Type B pancreatic cell (in vitro differentiated cells): Measurements from ENCODE around the gene FFAR3. TPM values are rescaled to one million over a fixed set of nuclear protein-coding genes. Genes with fewer than 3 reads are reported as not detected.
A peak's percentile ranks its signal among the peaks of the same experiment; 100 is the strongest.

Source experiments
- DNase-seq: peaks from one replicate; pipeline ENCODE4 v3.0.0; 2021; ENCODE audit warnings: mixed read lengths; ENCODE audit not compliant: unreplicated experiment; ENCODE audit errors: extremely low spot score
- H3K27ac Mint-ChIP-seq: 2 replicates; pipeline ENCODE4 v1.8.0; 2021; ENCODE audit warnings: mild to moderate bottlenecking, mixed read lengths
- H3K27me3 Mint-ChIP-seq: 2 replicates; pipeline ENCODE4 v1.8.0; 2021; ENCODE audit warnings: mixed read lengths
- H3K36me3 Mint-ChIP-seq: 2 replicates; pipeline ENCODE4 v1.8.0; 2021; ENCODE audit warnings: mixed read lengths
- H3K4me1 Mint-ChIP-seq: one replicate; pipeline ENCODE4 v1.8.0; 2021; ENCODE audit warnings: mixed read lengths; ENCODE audit not compliant: unreplicated experiment
- H3K4me3 Mint-ChIP-seq: 2 replicates; pipeline ENCODE4 v1.8.0; 2021; ENCODE audit warnings: mild to moderate bottlenecking, mixed read lengths
- H3K9me3 Mint-ChIP-seq: 2 replicates; pipeline ENCODE4 v1.8.0; 2021; ENCODE audit warnings: mixed read lengths
- total RNA-seq: library from RNA; stranded (reverse); gene quantifications from 2 replicates; pipeline ENCODE4 v1.2.1, GENCODE V29; 2021; ENCODE audit warnings: low replicate concordance
- TF ChIP-seq, protein P1 (sequence below): fragments of 200-600 bp; sonication (generic); conservative IDR thresholded peaks from 2 replicates; pipeline ENCODE4 v1.5.0; 2021; ENCODE audit warnings: antibody characterized with exemption, mild to moderate bottlenecking

FFAR3 gene
- total RNA-seq, 1 donor from 2014 or later = 0.34 TPM

DNA sequence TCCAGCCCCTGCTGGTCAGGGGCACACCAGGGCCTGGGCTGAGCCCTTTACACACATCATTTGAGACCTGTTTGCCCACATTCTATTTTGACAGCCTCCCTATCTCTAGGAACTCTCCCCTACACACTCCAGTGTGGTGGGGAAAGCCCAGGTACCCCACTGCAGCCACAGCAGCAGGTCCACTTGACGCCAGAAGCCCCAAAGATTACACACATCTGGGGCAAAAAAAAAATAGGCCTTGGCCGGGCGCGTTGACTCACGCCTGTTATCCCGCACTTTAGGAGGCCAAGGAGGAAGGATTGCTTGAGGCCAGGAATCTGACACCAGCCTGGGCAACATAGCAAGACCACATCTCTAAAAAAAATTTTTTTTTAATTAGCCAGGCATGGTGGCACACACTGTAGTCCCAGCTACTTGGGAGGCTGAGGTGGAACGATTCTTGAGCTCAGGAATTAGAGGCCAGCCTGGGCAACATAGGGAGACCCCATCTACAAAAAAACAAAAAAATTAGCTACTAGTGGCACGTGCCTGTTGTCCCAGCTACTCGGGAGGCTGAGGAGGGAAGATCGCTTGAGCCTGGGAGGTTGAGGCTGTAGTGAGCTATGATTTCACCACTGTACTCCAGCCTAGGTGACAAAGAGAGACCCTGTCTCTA, 47.3 kb upstream of the FFAR3 start:
- no peak for DNase-seq
- Mint-ChIP-seq H3K36me3 (no peaks in the 10 kb centered on the region), H3K27me3 (no peaks in the 10 kb centered on the region), H3K27ac (peak overlapping the region; percentile 48), H3K9me3 (no peaks in the 10 kb centered on the region), H3K4me3 (no peak overlapping the region), H3K4me1 (peaks cover 25% of the 10 kb centered on the region)
- TF ChIP-seq, protein P1, sequence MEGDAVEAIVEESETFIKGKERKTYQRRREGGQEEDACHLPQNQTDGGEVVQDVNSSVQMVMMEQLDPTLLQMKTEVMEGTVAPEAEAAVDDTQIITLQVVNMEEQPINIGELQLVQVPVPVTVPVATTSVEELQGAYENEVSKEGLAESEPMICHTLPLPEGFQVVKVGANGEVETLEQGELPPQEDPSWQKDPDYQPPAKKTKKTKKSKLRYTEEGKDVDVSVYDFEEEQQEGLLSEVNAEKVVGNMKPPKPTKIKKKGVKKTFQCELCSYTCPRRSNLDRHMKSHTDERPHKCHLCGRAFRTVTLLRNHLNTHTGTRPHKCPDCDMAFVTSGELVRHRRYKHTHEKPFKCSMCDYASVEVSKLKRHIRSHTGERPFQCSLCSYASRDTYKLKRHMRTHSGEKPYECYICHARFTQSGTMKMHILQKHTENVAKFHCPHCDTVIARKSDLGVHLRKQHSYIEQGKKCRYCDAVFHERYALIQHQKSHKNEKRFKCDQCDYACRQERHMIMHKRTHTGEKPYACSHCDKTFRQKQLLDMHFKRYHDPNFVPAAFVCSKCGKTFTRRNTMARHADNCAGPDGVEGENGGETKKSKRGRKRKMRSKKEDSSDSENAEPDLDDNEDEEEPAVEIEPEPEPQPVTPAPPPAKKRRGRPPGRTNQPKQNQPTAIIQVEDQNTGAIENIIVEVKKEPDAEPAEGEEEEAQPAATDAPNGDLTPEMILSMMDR = no peak

GRCh38 chr19:35311901-35312665, 46.2 kb upstream of the FFAR3 start:
- Mint-ChIP-seq H3K27me3 (no peaks in the 10 kb centered on the region), H3K27ac (no peak overlapping the region), H3K36me3 (no peaks in the 10 kb centered on the region), H3K9me3 (no peaks in the 10 kb centered on the region), H3K4me1 (peaks cover 25% of the 10 kb centered on the region), H3K4me3 (no peak overlapping the region)
- no peak for DNase-seq
- TF ChIP-seq, protein P1 = no peak

- H3K27me3 Mint-ChIP-seq = no peaks in the 10 kb centered on the region
- DNase-seq = no peak
- no peaks in the 10 kb centered on the region for H3K9me3 Mint-ChIP-seq
- H3K4me3 Mint-ChIP-seq = no peak overlapping the region
- TF ChIP-seq, protein P1 = no peak
- H3K27ac Mint-ChIP-seq = no peak overlapping the region
- peaks cover 21% of the 10 kb centered on the region for H3K4me1 Mint-ChIP-seq
- H3K36me3 Mint-ChIP-seq = no peaks in the 10 kb centered on the region
Observed at GRCh38 chr19:35313587-35313986, 44.7 kb upstream of the FFAR3 start.

DNA sequence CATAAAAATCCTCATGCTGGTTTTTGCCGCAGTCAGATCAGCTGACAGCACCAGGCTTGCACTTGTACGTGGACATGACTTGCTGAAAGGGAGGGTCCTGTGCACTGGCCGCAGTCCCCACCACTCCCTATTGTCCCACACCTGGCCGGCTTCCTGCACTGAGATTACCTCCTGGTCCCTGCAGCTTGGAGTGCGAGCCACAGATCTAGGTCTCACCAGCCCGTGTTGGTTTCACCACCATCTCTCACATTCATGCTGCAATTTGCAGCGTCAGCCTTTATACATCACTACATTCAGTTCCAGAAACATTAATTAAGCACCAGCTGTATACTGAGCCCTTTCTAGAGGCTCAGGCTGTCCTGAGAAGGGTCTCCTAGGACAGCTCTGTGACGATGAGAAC, 44.2 kb upstream of the FFAR3 start:
- Mint-ChIP-seq H3K9me3 (no peaks in the 10 kb centered on the region), H3K4me1 (peaks cover 21% of the 10 kb centered on the region), H3K4me3 (no peak overlapping the region), H3K27me3 (no peaks in the 10 kb centered on the region), H3K27ac (peak overlapping the region; percentile 26), H3K36me3 (no peaks in the 10 kb centered on the region)
- DNase-seq = no peak
- TF ChIP-seq, protein P1 = no peak

DNA sequence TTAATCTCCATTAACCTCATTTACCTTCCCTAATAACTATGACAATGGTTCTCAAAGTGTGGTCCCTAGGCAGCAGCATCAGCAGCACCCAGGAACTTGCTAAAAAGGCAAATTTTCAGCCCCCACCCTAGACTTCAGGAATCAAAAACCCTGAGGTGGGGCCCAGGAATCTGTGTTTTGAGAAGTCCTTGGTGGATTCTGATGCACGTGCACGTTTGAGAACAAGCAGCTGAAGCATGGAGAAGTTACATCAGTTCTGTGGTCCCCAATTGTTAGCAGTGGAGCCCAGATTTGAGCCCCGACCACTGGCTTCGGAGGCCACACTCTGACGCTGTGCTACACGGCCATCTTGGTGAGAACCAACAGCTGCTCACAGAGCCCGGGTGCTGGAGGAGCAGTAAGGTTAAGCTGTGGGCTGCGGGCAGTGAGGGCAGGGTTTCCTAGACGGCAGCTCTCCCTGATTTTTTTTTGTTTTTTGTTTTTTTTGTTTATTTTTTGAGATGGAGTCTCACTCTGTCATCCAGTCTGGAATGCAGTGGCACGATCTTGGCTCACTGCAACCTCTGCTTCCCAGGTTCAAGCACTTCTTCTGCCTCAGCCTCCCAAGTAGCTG, 43.3 kb upstream of the FFAR3 start:
- H3K36me3 Mint-ChIP-seq = no peaks in the 10 kb centered on the region
- DNase-seq = no peak
- peaks cover 13% of the 10 kb centered on the region for H3K4me1 Mint-ChIP-seq

More for the DNA sequence above, 43.3 kb upstream of the FFAR3 start:
- Mint-ChIP-seq H3K27me3 (no peaks in the 10 kb centered on the region), H3K27ac (no peak overlapping the region), H3K9me3 (no peaks in the 10 kb centered on the region), H3K4me3 (no peak overlapping the region)
- TF ChIP-seq, protein P1 = no peak
